DND-41 (cell line): ENCODE measurements around the gene MBP.

Source experiments
- ATAC-seq: fragments of 200-7000 bp; cut with Tn5 transposase; 3 replicates; pipeline ENCODE4 v1.9.1; 2021; ENCODE audit warnings: low read depth; ENCODE audit not compliant: insufficient read depth
- DNase-seq: peaks from one replicate; pipeline ENCODE4 v3.0.0-alpha.2; 2020
- H2AFZ ChIP-seq: 2 replicates; pipeline ENCODE4 v1.6.0; 2012; ENCODE audit warnings: low read depth, low read length
- H3K27ac ChIP-seq: 2 replicates; pipeline ENCODE4 v1.5.1; 2012; ENCODE audit warnings: low read length, inconsistent platforms
- H3K27me3 ChIP-seq: fragments of 200-600 bp; sonication (generic); 2 replicates; pipeline ENCODE4 v1.6.0; 2012; ENCODE audit warnings: low read length, mild to moderate bottlenecking, inconsistent platforms; ENCODE audit not compliant: insufficient read depth, poor library complexity
- H3K36me3 ChIP-seq: 2 replicates; pipeline ENCODE4 v1.5.1; 2012; ENCODE audit warnings: low read length, inconsistent platforms; ENCODE audit not compliant: insufficient read depth
- H3K4me1 ChIP-seq: 2 replicates; pipeline ENCODE4 v1.5.1; 2012; ENCODE audit warnings: mild to moderate bottlenecking, low read length; ENCODE audit not compliant: insufficient read depth
- H3K4me2 ChIP-seq: 2 replicates; pipeline ENCODE4 v1.6.0; 2012; ENCODE audit warnings: mild to moderate bottlenecking, moderate library complexity, low read length, inconsistent platforms; ENCODE audit not compliant: insufficient read depth
- H3K4me3 ChIP-seq, 2 experiments: fragments of 200-600 bp in 1 of 2; shearing (Covaris generic) in 1 of 2; 2 replicates each; pipeline ENCODE4 v1.5.1; 2012 to 2016; ENCODE audit warnings: inconsistent platforms in 2 of 2, low read length in 2 of 2, mild to moderate bottlenecking in 2 of 2, low read depth in 1 of 2, moderate library complexity in 1 of 2
- H3K79me2 ChIP-seq: 2 replicates; pipeline ENCODE4 v1.6.0; 2012; ENCODE audit warnings: low read length, inconsistent platforms; ENCODE audit not compliant: insufficient read depth
- H3K9ac ChIP-seq: 2 replicates; pipeline ENCODE4 v1.6.0; 2012; ENCODE audit warnings: low read depth, mild to moderate bottlenecking, inconsistent platforms, low read length, moderate library complexity
- H3K9me3 ChIP-seq: 2 replicates; pipeline ENCODE4 v1.5.1; 2012; ENCODE audit warnings: low read length, moderate library complexity, mild to moderate bottlenecking, inconsistent platforms; ENCODE audit not compliant: insufficient read depth, severe bottlenecking
- H4K20me1 ChIP-seq: 2 replicates; pipeline ENCODE4 v1.6.0; 2012; ENCODE audit warnings: low read length; ENCODE audit not compliant: insufficient read depth
- CTCF ChIP-seq: IDR thresholded peaks from 2 replicates; pipeline ENCODE4 v1.5.1; 2012; ENCODE audit warnings: borderline replicate concordance, low read length, moderate library complexity, mild to moderate bottlenecking; ENCODE audit not compliant: poor library complexity, severe bottlenecking; ENCODE audit errors: extremely low read depth
- EZH2 ChIP-seq: IDR thresholded peaks from 3 replicates; pipeline ENCODE4 v1.6.1; 2012; ENCODE audit warnings: borderline replicate concordance, low read depth, mild to moderate bottlenecking, moderate library complexity, low read length, inconsistent platforms; ENCODE audit not compliant: severe bottlenecking

The MBP gene

GRCh38 chr18:77136871-77137665 is 4.5 kb upstream of the MBP start:
- Histone ChIP-seq H3K79me2 (peaks cover 15% of the 10 kb centered on the region), H4K20me1 (no peaks in the 10 kb centered on the region), H3K4me1 (peaks cover 79% of the 10 kb centered on the region), H3K27me3 (no peaks in the 10 kb centered on the region), H3K4me2 (no peak overlapping the region), H3K36me3 (no peaks in the 10 kb centered on the region), H3K27ac (peak overlapping the region; percentile 93), H3K9ac (peak overlapping the region; percentile 27; the same call in 1 of the 2 replicates), H3K9me3 (peaks cover 5% of the 10 kb centered on the region), H2AFZ (0 out of 2 replicates have a peak overlapping the region, but pooled peaks have one; percentile 6), H3K4me3 (no peak overlapping the region)
- ATAC-seq, result no peak
- no peak for TF ChIP-seq CTCF
- no peak for TF ChIP-seq EZH2
- peak; percentile 49 for DNase-seq

- H3K4me3 ChIP-seq, result no peak overlapping the region
- TF ChIP-seq CTCF (no peak), EZH2 (no peak)
- H3K4me1 ChIP-seq, result peaks cover 86% of the 10 kb centered on the region
- H3K27me3 ChIP-seq, result no peaks in the 10 kb centered on the region
- peaks cover 24% of the 10 kb centered on the region for H3K79me2 ChIP-seq
- ATAC-seq, result no peak
- H3K9ac ChIP-seq, result no peak overlapping the region
- H4K20me1 ChIP-seq, result no peaks in the 10 kb centered on the region
- peak overlapping the region; percentile 93 for H3K27ac ChIP-seq
- peaks cover 1% of the 10 kb centered on the region for H3K9me3 ChIP-seq
- no peaks in the 10 kb centered on the region; the same call in 1 of the 2 replicates for H3K36me3 ChIP-seq
- H3K4me2 ChIP-seq, result no peak overlapping the region
- H2AFZ ChIP-seq, result no peak overlapping the region
- no peak for DNase-seq
These were observed 3.6 kb upstream of the MBP start for GRCh38 chr18:77136076-77136718.

GRCh38 chr18:77135339-77136075 is 2.9 kb upstream of the MBP start:
- peak; percentile 34 for DNase-seq
- Histone ChIP-seq H3K27ac (peak overlapping the region; percentile 93), H3K4me1 (peaks cover 86% of the 10 kb centered on the region), H3K9me3 (peaks cover 1% of the 10 kb centered on the region), H3K9ac (peak overlapping the region; percentile 84; the same call in 1 of the 2 replicates), H3K27me3 (no peaks in the 10 kb centered on the region), H3K4me3 (no peak overlapping the region), H3K79me2 (peaks cover 31% of the 10 kb centered on the region), H4K20me1 (no peaks in the 10 kb centered on the region), H3K4me2 (no peak overlapping the region), H2AFZ (no peak overlapping the region), H3K36me3 (no peaks in the 10 kb centered on the region; the same call in 1 of the 2 replicates)
- no peak for TF ChIP-seq EZH2
- TF ChIP-seq CTCF, result no peak
- ATAC-seq, result no peak
